Measurements from ENCODE around the gene DACT3. TPM values are rescaled to one million over a fixed set of nuclear protein-coding genes. Genes with fewer than 3 reads are reported as not detected.

The DACT3 gene
- total RNA-seq, 1 donor, result 5.2 TPM

DNA sequence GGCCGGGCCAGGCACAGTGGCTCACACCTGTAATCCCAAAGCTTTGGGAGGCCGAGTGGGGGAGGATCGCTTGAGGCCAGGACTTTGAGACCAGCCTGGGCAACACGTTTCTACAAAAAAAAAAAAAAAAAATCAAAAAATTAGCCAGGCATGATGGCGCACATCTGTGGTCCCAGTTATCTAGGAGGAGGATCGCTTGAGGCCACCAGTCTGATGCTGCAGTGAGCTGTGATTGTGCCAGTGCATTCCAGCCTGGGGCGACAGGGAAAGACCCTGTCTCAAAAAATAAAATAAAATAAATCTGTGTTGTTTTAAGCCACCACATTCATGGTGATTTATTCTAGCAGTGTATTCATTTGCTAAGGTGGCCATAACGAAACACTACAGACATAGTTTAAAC lies 4.1 kb upstream of the DACT3 start:
- no peak overlapping the region for H3K4me3 ChIP-seq (ENCODE audit: low read depth, low read length)
- no peak for DNase-seq (ENCODE audit: low read depth)
- TF ChIP-seq, protein P1, sequence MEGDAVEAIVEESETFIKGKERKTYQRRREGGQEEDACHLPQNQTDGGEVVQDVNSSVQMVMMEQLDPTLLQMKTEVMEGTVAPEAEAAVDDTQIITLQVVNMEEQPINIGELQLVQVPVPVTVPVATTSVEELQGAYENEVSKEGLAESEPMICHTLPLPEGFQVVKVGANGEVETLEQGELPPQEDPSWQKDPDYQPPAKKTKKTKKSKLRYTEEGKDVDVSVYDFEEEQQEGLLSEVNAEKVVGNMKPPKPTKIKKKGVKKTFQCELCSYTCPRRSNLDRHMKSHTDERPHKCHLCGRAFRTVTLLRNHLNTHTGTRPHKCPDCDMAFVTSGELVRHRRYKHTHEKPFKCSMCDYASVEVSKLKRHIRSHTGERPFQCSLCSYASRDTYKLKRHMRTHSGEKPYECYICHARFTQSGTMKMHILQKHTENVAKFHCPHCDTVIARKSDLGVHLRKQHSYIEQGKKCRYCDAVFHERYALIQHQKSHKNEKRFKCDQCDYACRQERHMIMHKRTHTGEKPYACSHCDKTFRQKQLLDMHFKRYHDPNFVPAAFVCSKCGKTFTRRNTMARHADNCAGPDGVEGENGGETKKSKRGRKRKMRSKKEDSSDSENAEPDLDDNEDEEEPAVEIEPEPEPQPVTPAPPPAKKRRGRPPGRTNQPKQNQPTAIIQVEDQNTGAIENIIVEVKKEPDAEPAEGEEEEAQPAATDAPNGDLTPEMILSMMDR (IDR thresholded peaks at IDR 0.05; ENCODE audit: insufficient read depth, low read depth, low read length), result no peak

DNA sequence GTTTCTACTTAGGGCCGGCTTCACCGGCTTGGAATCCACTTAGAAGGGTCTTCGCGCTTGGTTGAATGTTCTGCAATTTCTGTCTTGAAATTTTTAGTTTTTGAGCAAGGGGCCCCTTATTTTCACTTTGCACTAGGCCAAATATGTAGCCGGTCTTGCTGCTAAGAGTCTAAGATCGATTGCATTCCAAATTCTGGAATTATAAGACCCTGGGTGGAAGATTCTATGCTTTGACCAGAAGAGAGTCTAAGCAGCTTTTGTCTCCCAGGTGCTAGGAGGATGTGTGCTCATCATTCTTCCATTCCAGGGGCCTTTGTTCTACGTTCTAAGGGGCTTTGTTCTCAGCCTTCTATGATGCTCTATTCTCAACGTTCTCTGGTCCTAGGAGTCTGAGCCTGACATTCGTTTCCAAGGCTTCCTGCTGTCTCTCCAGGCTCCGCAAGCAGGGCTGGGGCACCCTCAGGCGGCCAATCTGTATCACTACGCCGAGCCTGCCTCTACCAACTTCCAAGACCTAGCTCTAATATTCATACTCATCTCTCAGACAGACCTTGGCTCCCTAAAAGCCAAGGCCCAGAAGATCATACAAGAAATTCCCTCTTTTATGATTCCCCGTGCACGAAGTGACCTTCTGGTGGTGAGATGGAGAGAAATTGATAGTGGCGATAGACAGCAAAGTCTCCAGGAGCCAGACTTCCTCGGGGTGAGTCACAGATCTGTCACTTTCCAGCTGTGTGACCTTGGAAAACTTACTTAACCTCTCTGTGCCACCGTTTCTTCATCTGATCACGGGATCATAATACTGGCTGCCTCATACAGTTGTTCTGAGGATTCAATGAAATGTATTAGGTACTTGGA lies 982 bp upstream of the DACT3 start:
- TF ChIP-seq, protein P1 (IDR thresholded peaks at IDR 0.05; ENCODE audit: insufficient read depth, low read depth, low read length), result peak; percentile 97
- peak; percentile 91 for DNase-seq (ENCODE audit: low read depth)
- H3K4me3 ChIP-seq (ENCODE audit: low read depth, low read length), result peak overlapping the region; percentile 56

DNA sequence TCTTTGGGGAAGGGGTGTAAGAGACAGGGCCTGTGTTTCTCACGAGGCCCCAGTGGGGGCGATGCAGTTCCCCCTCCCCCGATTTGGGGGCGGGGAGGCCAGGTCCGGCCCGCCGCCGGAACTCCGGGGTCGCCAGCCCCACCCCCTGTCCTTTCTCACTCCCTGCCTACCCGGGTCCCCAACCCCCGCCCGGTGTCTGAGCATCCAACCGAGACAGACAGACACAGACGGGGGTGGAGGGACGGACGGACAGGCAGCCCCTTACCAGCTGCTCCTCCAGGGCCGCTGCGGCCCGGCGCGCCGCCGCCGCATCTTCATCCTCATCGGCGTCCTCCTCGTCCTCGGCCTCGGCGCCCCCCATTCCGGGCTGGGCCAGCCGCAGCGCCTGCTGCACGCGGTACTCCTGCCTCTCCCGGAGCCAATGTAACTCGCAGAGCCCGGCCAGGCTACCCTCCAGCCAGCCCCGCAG lies 397 bp downstream of the DACT3 start:
- no peak for DNase-seq (ENCODE audit: low read depth)
- peak overlapping the region; percentile 69 for H3K4me3 ChIP-seq (ENCODE audit: low read depth, low read length)
- TF ChIP-seq, protein P1 (IDR thresholded peaks at IDR 0.05; ENCODE audit: insufficient read depth, low read depth, low read length), result no peak

DNA sequence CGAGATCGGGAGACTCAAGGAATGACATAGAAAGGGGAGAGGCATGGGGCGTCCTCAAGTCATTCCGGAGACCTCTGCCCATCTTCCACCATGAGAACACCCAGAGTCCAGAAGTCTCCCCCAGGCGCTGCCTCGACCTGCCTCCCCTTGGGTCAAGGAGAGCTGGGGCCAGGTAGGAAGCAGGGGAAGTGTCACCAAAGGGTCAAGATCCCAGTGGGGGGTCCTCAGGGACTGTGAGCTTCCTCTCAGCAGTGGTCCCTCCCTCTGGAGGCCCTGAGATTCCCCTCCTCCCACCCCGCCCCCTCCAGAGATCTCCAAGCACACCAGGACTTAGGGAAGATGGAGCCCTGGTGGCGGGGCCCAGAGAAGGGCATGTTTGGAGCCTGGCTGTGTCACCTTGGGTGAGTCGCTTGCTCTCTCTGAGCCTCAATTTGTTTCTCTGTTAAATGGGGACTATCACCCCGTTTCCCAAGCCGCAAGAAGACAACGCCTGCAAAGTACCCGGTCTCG lies 919 bp downstream of the DACT3 start:
- TF ChIP-seq, protein P1 (IDR thresholded peaks at IDR 0.05; ENCODE audit: insufficient read depth, low read depth, low read length), result no peak
- no peak for DNase-seq (ENCODE audit: low read depth)

DNA sequence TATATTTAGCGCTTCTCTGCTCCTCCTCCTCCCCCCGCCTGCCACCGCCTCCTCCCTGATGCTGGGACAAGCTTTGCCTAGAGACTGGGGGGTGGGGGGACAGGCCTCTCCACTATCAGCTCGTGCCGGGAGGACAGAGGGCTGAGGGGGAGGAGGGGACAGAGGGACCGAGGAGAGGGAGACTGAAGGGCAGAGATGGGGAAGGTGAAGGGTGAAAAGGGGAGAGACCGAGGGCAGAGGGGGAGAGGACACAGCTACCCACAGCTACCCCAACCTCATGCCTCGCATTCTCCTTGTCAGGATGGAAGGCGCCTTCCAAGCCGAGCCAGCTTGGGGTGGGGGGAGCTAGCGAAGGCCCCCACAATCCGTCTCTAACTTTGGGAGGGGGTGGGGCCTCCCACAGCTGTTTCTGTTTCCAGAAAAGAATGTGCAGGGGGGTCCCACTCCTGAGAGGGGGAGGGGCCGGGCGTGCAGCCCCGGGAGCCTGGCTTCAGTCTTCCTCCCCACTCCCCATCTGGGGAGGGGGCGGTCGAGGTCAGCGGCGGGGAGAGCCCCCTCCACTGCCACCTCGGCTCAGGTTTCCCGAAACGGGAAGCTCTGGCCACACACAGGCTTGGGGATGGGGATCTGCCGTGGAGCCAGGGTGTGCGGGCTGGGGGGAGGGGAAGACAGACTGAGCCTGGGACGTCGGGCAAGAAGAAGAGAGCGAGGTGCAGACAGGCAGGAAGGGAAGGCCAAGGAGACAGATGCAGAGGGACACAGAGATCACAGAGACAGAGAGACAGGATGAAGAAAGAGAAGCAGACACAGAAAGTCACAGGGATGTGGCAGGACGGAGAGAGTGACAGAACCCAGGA lies 1.6 kb downstream of the DACT3 start:
- TF ChIP-seq, protein P1 (IDR thresholded peaks at IDR 0.05; ENCODE audit: insufficient read depth, low read depth, low read length), result no peak
- DNase-seq (ENCODE audit: low read depth), result peak; percentile 23
- H3K4me3 ChIP-seq (ENCODE audit: low read depth, low read length), result peak overlapping the region; percentile 69

More for the DNA sequence above, 919 bp downstream of the DACT3 start:
- peak overlapping the region; percentile 69 for H3K4me3 ChIP-seq (ENCODE audit: low read depth, low read length)

DNA sequence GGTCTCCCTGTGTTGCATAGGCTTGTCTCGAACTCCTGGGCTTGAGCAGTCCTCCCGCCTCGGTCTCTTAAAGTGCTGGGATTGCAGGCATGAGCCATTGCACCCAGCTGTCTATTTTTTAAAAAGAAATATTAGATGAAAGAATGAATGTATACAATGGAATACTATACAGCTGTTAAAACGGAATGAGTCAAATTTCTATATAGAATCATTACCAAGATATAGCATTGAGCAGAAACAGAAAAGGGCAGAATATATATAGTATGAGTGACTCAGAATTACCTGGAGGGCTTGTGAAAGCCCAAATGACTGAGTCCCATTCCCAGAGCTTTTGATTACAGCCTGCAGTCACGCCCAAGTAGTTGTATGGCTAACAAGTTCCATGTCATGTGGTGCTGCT lies 4.4 kb downstream of the DACT3 start:
- DNase-seq (ENCODE audit: low read depth), result no peak
- no peak overlapping the region for H3K4me3 ChIP-seq (ENCODE audit: low read depth, low read length)
- TF ChIP-seq, protein P1 (IDR thresholded peaks at IDR 0.05; ENCODE audit: insufficient read depth, low read depth, low read length), result no peak

Data from fibroblast of villous mesenchyme (primary cell).